ENCODE data around the gene TCF21. TPM values are rescaled to one million over a fixed set of nuclear protein-coding genes. Genes with fewer than 3 reads are reported as not detected.

The TCF21 gene
- total and polyA plus RNA-seq, 2 of the 4 experiments (the other 2 are of a cell fraction): 6.6 to 10.0 TPM

GRCh38 chr6:133899556-133899955, 10.6 kb downstream of the TCF21 start:
- ChIA-PET CTCF (interaction anchor here (0.6 to 1.6 kb wide), 6 partner anchors 11 to 331 kb away, joined by 3 to 8 read pairs (median 4); no protein-coding TSS in a partner anchor), POLR2A (ENCODE audit: unreplicated experiment) (interaction anchor here (0.6 to 0.7 kb wide), 2 partner anchors 9 to 203 kb away, joined by 3 to 4 read pairs; no protein-coding TSS in a partner anchor)
- no peak overlapping the region for H3K23ac ChIP-seq (ENCODE audit: low read depth, low read length)
- DNase-seq: peak; percentile 55
- no peak overlapping the region for H2AK5ac ChIP-seq (ENCODE audit: low read depth, low read length)
- no peak overlapping the region for H2BK120ac ChIP-seq (ENCODE audit: low read depth, low read length)
- no peak overlapping the region for H4K91ac ChIP-seq (ENCODE audit: insufficient read depth, low read depth, low read length)
- no peak overlapping the region for H3K4me3 ChIP-seq (ENCODE audit: insufficient read depth, low read depth, low read length)
- no peak overlapping the region for H2AK9ac ChIP-seq (replicated peaks; ENCODE audit: low read depth, low read length, poor library complexity)
- intact Hi-C loops (cut with micrococcal nuclease) (loop anchor here (10.0 kb wide), 1 partner anchor 135 kb away; no protein-coding TSS in a partner anchor), dilution Hi-C loops (cut with HindIII; ENCODE audit: low sequenced_read_pairs, unreplicated experiment) (loop anchor here (25.0 kb wide), 1 partner anchor 312 kb away; no protein-coding TSS in a partner anchor), in situ Hi-C loops (cut with MboI; ENCODE audit: low sequenced_read_pairs) (loop anchor here (25.0 kb wide), 1 partner anchor 287 kb away; no protein-coding TSS in a partner anchor)
- H3K56ac ChIP-seq (ENCODE audit: extremely low read depth, insufficient read depth, low read length): no peak overlapping the region
- H3K9ac ChIP-seq (ENCODE audit: low read depth, low read length): no peak overlapping the region
- no peak overlapping the region for H2BK15ac ChIP-seq (ENCODE audit: low read depth, low read length)
- H3K14ac ChIP-seq (replicated peaks; ENCODE audit: low read depth, low read length): no peak overlapping the region
- no peak overlapping the region for H3K4ac ChIP-seq (ENCODE audit: low read depth, low read length)
- no peak overlapping the region for H2AFZ ChIP-seq (replicated peaks; ENCODE audit: low read length, poor library complexity)
- H3K27ac ChIP-seq (ENCODE audit: insufficient read depth, low read length): no peak overlapping the region; the same call in 1 of the 2 replicates
- peaks cover 11% of the 10 kb centered on the region; the same call in 1 of the 2 replicates for H4K20me1 ChIP-seq (ENCODE audit: insufficient read depth, low read length)
- no peak overlapping the region for H2BK20ac ChIP-seq (ENCODE audit: low read depth, low read length)
- no peaks in the 10 kb centered on the region for H3K27me3 ChIP-seq (ENCODE audit: control insufficient read depth, insufficient read depth, low read length)
- peaks cover 4% of the 10 kb centered on the region; the same call in 1 of the 2 replicates for H3K4me1 ChIP-seq (ENCODE audit: control insufficient read depth, insufficient read depth, low read length)
- no peak overlapping the region for H4K8ac ChIP-seq (ENCODE audit: low read depth in 2 of 2, low read length in 2 of 2)
- H3K79me1 ChIP-seq (ENCODE audit: low read depth in 1 of 2, low read length in 2 of 2): peaks cover under 1 to 20% of the 10 kb centered on the region in 2 experiments; a peak in 2 of 4 replicates
- TF ChIP-seq RFX5 (IDR thresholded peaks at IDR 0.05; ENCODE audit: low read depth, low read length) (no peak), RCOR1 (IDR thresholded peaks at IDR 0.05; ENCODE audit: insufficient replicate concordance, low read length) (no peak), CEBPB (IDR thresholded peaks at IDR 0.05; ENCODE audit: low read depth, low read length) (no peak), RAD21 (IDR thresholded peaks at IDR 0.05; ENCODE audit: low read length) (no peak), BHLHE40 (IDR thresholded peaks at IDR 0.05; ENCODE audit: low read depth, low read length) (no peak), CTCF (conservative IDR thresholded peaks at IDR 0.05; ENCODE audit: low read depth, low read length) (no peak), SMC3 (IDR thresholded peaks at IDR 0.05; ENCODE audit: low read depth, low read length) (no peak)
- BruUV-seq (replicated peaks): no TSS peak
- ATAC-seq (ENCODE audit: low read depth): peak; percentile 50
- H2BK5ac ChIP-seq (ENCODE audit: low read depth, low read length, poor library complexity, severe bottlenecking): no peak overlapping the region
- no peak overlapping the region for H4K5ac ChIP-seq (ENCODE audit: low read depth, low read length)
- H3K18ac ChIP-seq (ENCODE audit: low read depth, low read length): no peak overlapping the region
- H3K9me3 ChIP-seq (ENCODE audit: control insufficient read depth, insufficient read depth, low read length): no peaks in the 10 kb centered on the region
- no peak overlapping the region for H3K4me2 ChIP-seq (ENCODE audit: low read depth, low read length)
- peaks cover under 1% of the 10 kb centered on the region; the same call in 1 of the 2 replicates for H3K9me1 ChIP-seq (ENCODE audit: insufficient read depth, low read length)
- peaks cover 21% of the 10 kb centered on the region for H3K36me3 ChIP-seq (ENCODE audit: control insufficient read depth, insufficient read depth, low read length)

Data from IMR-90 (cell line).